HepG2 (cell line): ENCODE results near the gene KRT81. TPM values are rescaled to one million over a fixed set of nuclear protein-coding genes. Genes with fewer than 3 reads are reported as not detected.
A peak's percentile ranks its signal among the peaks of the same experiment; 100 is the strongest.

ENCODE experiments used
- ATAC-seq: fragments of 200-7000 bp; cut with Tn5 transposase; 3 replicates; pipeline ENCODE4 v1.9.1; 2020; ENCODE audit warnings: mild to moderate bottlenecking, moderate library complexity
- BruUV-seq: library from RNA; stranded (reverse); fragments of 400-500 nt; replicated peaks from 2 replicates; lab custom pipeline; 2021; lab: Mats Ljungman, UMichigan
- CTCF ChIA-PET: fragments of 300-600 bp; formaldehyde crosslinking; extraction: SDS; loops from one replicate; lab custom pipeline; 2021; ENCODE audit warnings: low total read pairs, inconsistent platforms, low intra/inter-chr PET ratio; lab: Yijun Ruan, JAX
- POLR2A ChIA-PET: fragments of 350-600 bp; sonication (Branson Sonifier 250); formaldehyde crosslinking; loops from one replicate; lab custom pipeline; 2020; ENCODE audit warnings: antibody characterized with exemption, inconsistent platforms; lab: Yijun Ruan, JAX
- DNase-seq: peaks from one replicate; pipeline ENCODE4 v3.0.0-alpha.2; 2015; ENCODE audit warnings: low spot score
- FAIRE-seq: peaks from 3 replicates; lab custom pipeline; 2011; peaks lifted over from hg19 to GRCh38; lab: Jason Lieb, UNC
- H2AFZ ChIP-seq: one replicate; pipeline ENCODE4 v1.6.1; 2011; ENCODE audit warnings: low read length, inconsistent platforms
- H3K27ac ChIP-seq: fragments of 300-600 bp; 3 replicates; pipeline ENCODE4 v1.8.0; 2011; ENCODE audit warnings: mixed run types, mild to moderate bottlenecking, mixed read lengths, low read length, inconsistent platforms; ENCODE audit not compliant: insufficient read depth; ENCODE audit errors: extremely low read length
- H3K27me3 ChIP-seq, 2 experiments: fragments of 200-600 bp in 1 of 2; 2 replicates in 1 of 2; 3 replicates in 1 of 2; pipeline versions ENCODE4 v1.6.0 to v1.8.0; 2011; ENCODE audit warnings: low read length in 2 of 2, mild to moderate bottlenecking in 2 of 2, moderate library complexity in 2 of 2, inconsistent platforms in 1 of 2; ENCODE audit not compliant: insufficient read depth in 2 of 2, control insufficient read depth in 1 of 2
- H3K36me3 ChIP-seq, 2 experiments: fragments of 200-600 bp in 1 of 2; replicated peaks in 1 of 2; 2 replicates in 1 of 2; 3 replicates in 1 of 2; pipeline versions ENCODE4 v1.5.1 to v1.8.0; 2011; ENCODE audit warnings: low read length in 2 of 2, inconsistent platforms in 1 of 2; ENCODE audit not compliant: insufficient read depth in 2 of 2, control insufficient read depth in 1 of 2
- H3K4me1 ChIP-seq: 2 replicates; pipeline ENCODE4 v1.5.1; 2012; ENCODE audit warnings: low read length, inconsistent platforms; ENCODE audit not compliant: insufficient read depth
- H3K4me2 ChIP-seq: 2 replicates; pipeline ENCODE4 v1.6.0; 2011; ENCODE audit warnings: low read depth, low read length, inconsistent platforms
- H3K4me3 ChIP-seq, 3 experiments: fragments of 200-600 bp in 1 of 3; sonication (generic), shearing (Covaris generic) in 1 of 3; replicated peaks in 1 of 3; 2 replicates each; pipeline ENCODE4 v1.5.1; 2011 to 2016; ENCODE audit warnings: low read length in 3 of 3, inconsistent platforms in 2 of 3, low read depth in 2 of 3, mild to moderate bottlenecking in 2 of 3, control low read depth in 1 of 3, mixed read lengths in 1 of 3; ENCODE audit not compliant: insufficient read depth in 1 of 3
- H3K79me2 ChIP-seq: one replicate; pipeline ENCODE4 v1.6.1; 2011; ENCODE audit warnings: low read length, inconsistent platforms; ENCODE audit not compliant: insufficient read depth
- H3K9ac ChIP-seq: 2 replicates; pipeline ENCODE4 v1.6.0; 2011; ENCODE audit warnings: mild to moderate bottlenecking, low read depth, low read length, inconsistent platforms; ENCODE audit not compliant: insufficient read depth
- H3K9me3 ChIP-seq: 2 replicates; pipeline ENCODE4 v1.5.1; 2012; ENCODE audit warnings: mild to moderate bottlenecking, low read length
- H4K20me1 ChIP-seq: 2 replicates; pipeline ENCODE4 v1.6.0; 2011; ENCODE audit warnings: inconsistent platforms, mild to moderate bottlenecking, low read length, moderate library complexity; ENCODE audit not compliant: insufficient read depth
- AKAP8 ChIP-seq: sonication (generic); formaldehyde crosslinking; IDR thresholded peaks from 2 replicates; pipeline ENCODE4 v1.5.1; 2020; ENCODE audit warnings: mild to moderate bottlenecking, missing genetic modification reagents
- BHLHE40 ChIP-seq: IDR thresholded peaks from 2 replicates; pipeline ENCODE4 v1.6.1; 2011; ENCODE audit warnings: low read length, improper control_type of control experiment
- DR1 ChIP-seq: sonication (generic); formaldehyde crosslinking; IDR thresholded peaks from 2 replicates; pipeline ENCODE4 v1.8.0; 2021; ENCODE audit warnings: mild to moderate bottlenecking, missing genetic modification reagents, inconsistent platforms
- ELF3 ChIP-seq: IDR thresholded peaks from 2 replicates; pipeline ENCODE4 v1.6.1; 2016; ENCODE audit warnings: missing genetic modification reagents, missing compliant biosample characterization
- EP300 ChIP-seq, 3 experiments: sonication (generic) in 1 of 3; formaldehyde crosslinking in 1 of 3; IDR thresholded peaks; 2 replicates each; pipeline versions ENCODE4 v1.5.1 to v1.6.1; 2011 to 2020; ENCODE audit warnings: low read depth in 2 of 3, low read length in 2 of 3, borderline replicate concordance in 1 of 3, improper control_type of control experiment in 1 of 3, mild to moderate bottlenecking in 1 of 3, missing genetic modification reagents in 1 of 3, moderate library complexity in 1 of 3
- HNRNPLL ChIP-seq: fragments of 200-400 bp; formaldehyde crosslinking; IDR thresholded peaks from 2 replicates; pipeline ENCODE4 v1.6.1; 2017; ENCODE audit warnings: mild to moderate bottlenecking, low read depth, low read length; ENCODE audit not compliant: poor library complexity, severe bottlenecking
- NFRKB ChIP-seq: fragments of 450-650 bp; IDR thresholded peaks from 2 replicates; pipeline ENCODE4 v1.6.1; 2017
- NR3C1 ChIP-seq: sonication (generic); formaldehyde crosslinking; IDR thresholded peaks from 2 replicates; pipeline ENCODE4 v1.4.0; 2020; ENCODE audit warnings: missing genetic modification reagents
- TP53 ChIP-seq: sonication (generic); formaldehyde crosslinking; conservative IDR thresholded peaks from 2 replicates; pipeline ENCODE4 v1.4.0; 2020; ENCODE audit warnings: missing genetic modification reagents
- ZFP82 ChIP-seq: sonication (generic); formaldehyde crosslinking; IDR thresholded peaks from 2 replicates; pipeline ENCODE4 v1.5.1; 2020; ENCODE audit warnings: mild to moderate bottlenecking, missing genetic modification reagents, borderline replicate concordance
- ZNF12 ChIP-seq: sonication (generic); formaldehyde crosslinking; IDR thresholded peaks from 2 replicates; pipeline ENCODE4 v1.5.0; 2020; ENCODE audit warnings: missing genetic modification reagents
- ZNF34 ChIP-seq: sonication (generic); formaldehyde crosslinking; IDR thresholded peaks from 2 replicates; pipeline ENCODE4 v1.4.0; 2020; ENCODE audit warnings: mild to moderate bottlenecking, missing genetic modification reagents, borderline replicate concordance
- ZNF619 ChIP-seq: sonication (generic); formaldehyde crosslinking; IDR thresholded peaks from 2 replicates; pipeline ENCODE4 v1.4.0; 2020; ENCODE audit warnings: mild to moderate bottlenecking, missing genetic modification reagents
- ZNF703 ChIP-seq: sonication (generic); formaldehyde crosslinking; IDR thresholded peaks from 2 replicates; pipeline ENCODE4 v1.5.1; 2020; ENCODE audit warnings: missing genetic modification reagents, mild to moderate bottlenecking, moderate library complexity, borderline replicate concordance
- ZNF768 ChIP-seq: sonication (generic); formaldehyde crosslinking; IDR thresholded peaks from 2 replicates; pipeline ENCODE4 v1.4.0; 2020; ENCODE audit warnings: missing genetic modification reagents
- ZSCAN29 ChIP-seq: sonication (generic); formaldehyde crosslinking; conservative IDR thresholded peaks from 2 replicates; pipeline ENCODE4 v1.4.0; 2020; ENCODE audit warnings: mild to moderate bottlenecking, missing genetic modification reagents
- WGBS: methylation state at CpG from one replicate; pipeline ENCODE4 v1.1.6; 2017; ENCODE audit warnings: low lambda C conversion rate; 5-methylcytosine and 5-hydroxymethylcytosine counted together
- in situ Hi-C: cut with HindIII; loops from 2 replicates; pipeline ENCODE4 v1.10.0; 2017; ENCODE audit warnings: low pct_unique_long_range_greater_than_20kb; ENCODE audit not compliant: extremely low pct_ligation_motif_present
- intact Hi-C: fragments of 100-400 bp; cut with micrococcal nuclease; formaldehyde crosslinking; loops from one replicate; pipeline ENCODE4 v1.10.0; 2022; ENCODE audit not compliant: unreplicated experiment
- polyA plus RNA-seq, 8 experiments: library from polyadenylated mRNA; depleted of rRNA in 3 of 8; stranded (reverse) in 7 of 8; unstranded in 1 of 8; fragments of >200 nt; fragmentation: Illumina TruSeq in 4 of 8; extraction: Trizol in 4 of 8; gene quantifications; 2 replicates each; pipeline versions ENCODE4 v1.2.1 to v1.2.3, GENCODE V29; 2011 to 2016; ENCODE audit warnings: low read depth in 4 of 8, missing spikeins in 1 of 8, mixed read lengths in 1 of 8; ENCODE audit not compliant: insufficient read depth in 1 of 8
- total RNA-seq, 5 experiments: library from RNA; depleted of rRNA; stranded (reverse); fragments of >200 nt; fragmentation: Illumina TruSeq; extraction: Trizol; gene quantifications; 2 replicates each; pipeline ENCODE4 v1.2.3, GENCODE V29; 2016; ENCODE audit warnings: low read depth in 1 of 5
- TF ChIP-seq, protein P1 (sequence below): sonication (generic); formaldehyde crosslinking; IDR thresholded peaks from 2 replicates; pipeline ENCODE4 v1.4.0; 2020; ENCODE audit warnings: missing genetic modification reagents
- TF ChIP-seq, protein P2 (sequence below): sonication (generic); formaldehyde crosslinking; IDR thresholded peaks from 2 replicates; pipeline ENCODE4 v1.5.0; 2020; ENCODE audit warnings: missing genetic modification reagents
- TF ChIP-seq, protein P3 (sequence below): IDR thresholded peaks from 2 replicates; pipeline ENCODE4 v1.6.1; 2016; ENCODE audit warnings: missing genetic modification reagents, missing compliant biosample characterization

Gene KRT81
- total and polyA plus RNA-seq, 2 of the 13 experiments (the other 11 are each of a cell fraction or from before 2014, with no cell fraction given), result not detected

DNA sequence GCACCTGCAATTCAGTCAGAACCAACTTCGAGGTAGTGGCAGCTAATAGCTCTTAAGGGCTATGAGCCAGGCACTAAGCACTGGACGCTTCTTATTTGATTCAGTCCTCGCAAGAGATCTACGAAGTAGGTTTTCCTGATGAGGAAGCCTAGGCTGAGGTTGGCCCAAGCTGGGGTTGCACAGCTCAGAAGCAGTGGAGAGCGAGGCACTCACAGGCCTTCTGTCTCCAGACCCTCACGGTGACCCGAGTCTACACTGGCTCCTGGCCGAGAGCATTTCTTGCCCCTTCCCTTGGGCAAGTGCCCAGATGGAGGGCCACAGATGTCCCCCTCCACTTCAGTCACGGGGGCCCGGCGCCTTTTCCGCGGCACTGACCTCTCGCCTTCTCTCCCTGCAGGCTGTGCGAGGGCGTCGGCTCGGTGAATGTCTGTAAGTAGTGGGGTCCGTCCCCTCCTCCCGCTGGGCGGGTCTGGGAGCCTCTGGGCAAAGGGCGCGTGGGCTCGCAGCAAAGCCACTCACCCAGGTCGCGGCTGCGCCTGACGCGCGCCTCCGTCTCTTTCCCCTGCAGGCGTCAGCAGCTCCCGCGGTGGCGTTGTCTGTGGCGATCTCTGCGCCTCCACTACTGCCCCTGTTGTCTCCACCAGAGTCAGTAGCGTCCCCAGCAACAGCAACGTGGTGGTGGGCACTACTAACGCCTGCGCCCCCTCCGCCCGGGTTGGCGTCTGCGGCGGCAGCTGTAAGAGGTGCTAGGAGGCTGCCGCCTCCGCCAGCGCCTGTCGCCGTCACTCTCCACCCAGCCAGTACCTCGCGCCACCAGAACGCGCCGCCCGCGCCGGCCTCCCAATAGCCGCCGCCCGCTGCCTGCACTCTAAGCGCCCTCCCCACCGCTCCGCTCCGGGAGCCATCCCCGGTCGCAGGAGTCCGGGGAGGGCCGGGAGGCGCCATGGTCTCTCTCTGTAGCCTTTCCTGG, 16.8 kb upstream of the KRT81 start (continued):
- TF ChIP-seq, protein P1, sequence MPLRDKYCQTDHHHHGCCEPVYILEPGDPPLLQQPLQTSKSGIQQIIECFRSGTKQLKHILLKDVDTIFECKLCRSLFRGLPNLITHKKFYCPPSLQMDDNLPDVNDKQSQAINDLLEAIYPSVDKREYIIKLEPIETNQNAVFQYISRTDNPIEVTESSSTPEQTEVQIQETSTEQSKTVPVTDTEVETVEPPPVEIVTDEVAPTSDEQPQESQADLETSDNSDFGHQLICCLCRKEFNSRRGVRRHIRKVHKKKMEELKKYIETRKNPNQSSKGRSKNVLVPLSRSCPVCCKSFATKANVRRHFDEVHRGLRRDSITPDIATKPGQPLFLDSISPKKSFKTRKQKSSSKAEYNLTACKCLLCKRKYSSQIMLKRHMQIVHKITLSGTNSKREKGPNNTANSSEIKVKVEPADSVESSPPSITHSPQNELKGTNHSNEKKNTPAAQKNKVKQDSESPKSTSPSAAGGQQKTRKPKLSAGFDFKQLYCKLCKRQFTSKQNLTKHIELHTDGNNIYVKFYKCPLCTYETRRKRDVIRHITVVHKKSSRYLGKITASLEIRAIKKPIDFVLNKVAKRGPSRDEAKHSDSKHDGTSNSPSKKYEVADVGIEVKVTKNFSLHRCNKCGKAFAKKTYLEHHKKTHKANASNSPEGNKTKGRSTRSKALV (CRISPR knock-in tag), result peak; percentile 94
- TF ChIP-seq NFRKB (no peak), HNRNPLL (peak; percentile 53), ZNF768 (0 out of 2 replicates have a peak, but pooled peaks have one; percentile 11)
- TF ChIP-seq, protein P2, sequence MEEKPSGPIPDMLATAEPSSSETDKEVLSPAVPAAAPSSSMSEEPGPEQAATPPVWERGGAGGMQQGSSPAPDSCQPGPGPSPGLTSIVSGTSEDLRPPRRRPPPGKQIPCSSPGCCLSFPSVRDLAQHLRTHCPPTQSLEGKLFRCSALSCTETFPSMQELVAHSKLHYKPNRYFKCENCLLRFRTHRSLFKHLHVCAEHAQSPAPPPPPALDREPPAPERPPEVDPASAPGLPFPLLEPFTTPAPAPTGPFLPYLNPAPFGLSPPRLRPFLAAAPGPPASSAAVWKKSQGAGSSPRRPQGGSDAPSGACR (CRISPR knock-in tag), result no peak

DNA sequence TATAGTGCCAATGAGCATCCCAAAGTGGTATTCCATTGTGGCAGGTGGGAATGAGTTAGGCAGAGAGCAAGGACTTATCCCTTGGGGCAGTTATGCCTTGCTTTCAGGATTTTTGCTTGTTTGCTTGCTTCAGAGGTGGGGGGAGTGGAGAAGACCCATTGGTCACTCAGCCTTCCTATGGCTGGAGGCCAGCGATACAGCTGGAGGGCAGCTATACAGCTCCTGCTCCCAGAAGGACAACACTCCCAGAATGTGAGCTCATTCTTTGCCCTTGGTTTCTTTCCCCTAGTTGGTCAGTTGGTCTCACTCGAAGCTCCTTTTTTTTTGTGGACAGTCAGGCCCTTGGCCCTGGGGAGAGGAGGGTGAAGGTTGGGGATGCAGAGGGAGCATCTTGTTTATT, 15.4 kb upstream of the KRT81 start:
- Histone ChIP-seq H3K4me2 (no peak overlapping the region), H3K4me1 (peaks cover 11% of the 10 kb centered on the region; the same call in 1 of the 2 replicates), H3K9ac (no peak overlapping the region), H3K79me2 (no peaks in the 10 kb centered on the region), H3K4me3 (no peak overlapping the region), H3K27ac (no peak overlapping the region), H4K20me1 (no peaks in the 10 kb centered on the region), H3K27me3 (peaks cover 0 to 36% of the 10 kb centered on the region in 2 experiments; a peak in 3 of 5 replicates), H3K36me3 (no peaks in the 10 kb centered on the region), H3K9me3 (no peaks in the 10 kb centered on the region), H2AFZ (no peak overlapping the region)
- ChIA-PET CTCF (no interaction called here), POLR2A (no interaction called here)
- DNase-seq (no peak), ATAC-seq (no peak), FAIRE-seq (no peak)
- 0% methylated on average over 2 of the region's 2 CpGs for WGBS
- TF ChIP-seq TP53 (CRISPR knock-in tag), result no peak
- no peak for TF ChIP-seq ZNF619
- TF ChIP-seq EP300 (IDR thresholded peaks at IDR 0.05; ENCODE audit: low read depth in 2 of 2, low read length in 2 of 2), result no peak
- no peak for TF ChIP-seq EP300 (CRISPR knock-in tag; IDR thresholded peaks at IDR 0.05; ENCODE audit: borderline replicate concordance)
- TF ChIP-seq BHLHE40, result no peak
- no peak for TF ChIP-seq ELF3 (CRISPR knock-in tag)
- TF ChIP-seq ZNF34 (CRISPR knock-in tag), result no peak
- TF ChIP-seq, protein P3, sequence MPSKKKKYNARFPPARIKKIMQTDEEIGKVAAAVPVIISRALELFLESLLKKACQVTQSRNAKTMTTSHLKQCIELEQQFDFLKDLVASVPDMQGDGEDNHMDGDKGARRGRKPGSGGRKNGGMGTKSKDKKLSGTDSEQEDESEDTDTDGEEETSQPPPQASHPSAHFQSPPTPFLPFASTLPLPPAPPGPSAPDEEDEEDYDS (CRISPR knock-in tag), result no peak
- no peak for TF ChIP-seq DR1 (CRISPR knock-in tag)
- no peak for TF ChIP-seq ZSCAN29 (CRISPR knock-in tag)
- no peak for TF ChIP-seq AKAP8 (CRISPR knock-in tag)
- no peak for TF ChIP-seq NR3C1
- no peak for TF ChIP-seq ZNF12 (CRISPR knock-in tag)
- no peak for TF ChIP-seq ZFP82 (CRISPR knock-in tag)
- no peak for TF ChIP-seq ZNF703 (CRISPR knock-in tag)
- intact Hi-C loops (loop anchor here (5.0 kb wide), 1 partner anchor 54 kb away; no protein-coding TSS in a partner anchor), in situ Hi-C loops (no loop called here)
- BruUV-seq, result no TSS peak
